ENCODE data around the gene BLTP2.

Gene BLTP2

GRCh38 chr17:28644787-28645575 lies at the start of gene BLTP2:
BLTP2 (minus strand) TSS chr17:28645158; CDS start chr17:28645056, 102 bp downstream.
- CTCF ChIA-PET: interaction anchor here (0.6 to 3.6 kb wide), 25 partner anchors 10 to 310 kb away, joined by 3 to 42 read pairs (median 4); partner anchors contain the start of genes SDF2, SUPT6H and TLCD1
- POLR2A ChIA-PET: interaction anchor here (0.6 to 5.1 kb wide), 27 partner anchors 10 to 310 kb away, joined by 3 to 56 read pairs (median 4); partner anchors contain the start of genes IFT20, NEK8, PIGS and PROCA1
- Histone ChIP-seq H3K27ac (ENCODE audit: extremely low read depth, low read depth, low read length) (peak within 1 kb of the TSS; percentile 55), H3K9me3 (ENCODE audit: control insufficient read depth, insufficient read depth, low read depth, low read length) (no peaks in the 10 kb centered on the region), H3K4me3 (ENCODE audit: low read depth, low read length) (peak within 1 kb of the TSS; percentile 70), H3K4me1 (ENCODE audit: control insufficient read depth, insufficient read depth, low read length) (peaks cover 5% of the 10 kb centered on the region), H3K36me3 (ENCODE audit: control insufficient read depth in 2 of 2, insufficient read depth in 1 of 2, low read length in 2 of 2) (peaks cover 41 to 52% of the 10 kb centered on the region in 2 experiments)
- TF ChIP-seq REST (tag by site-specific recombination; IDR thresholded peaks at IDR 0.05) (no peak), ZNF560 (tag by site-specific recombination; IDR thresholded peaks at IDR 0.05; ENCODE audit: borderline replicate concordance) (no peak), IKZF3 (tag by site-specific recombination; IDR thresholded peaks at IDR 0.05) (no peak), ZNF48 (tag by site-specific recombination; IDR thresholded peaks at IDR 0.05) (no peak), ELK4 (IDR thresholded peaks at IDR 0.05; ENCODE audit: borderline replicate concordance, low read depth, low read length) (no peak; the same call in 1 of the 2 replicates), ATF2 (tag by site-specific recombination; IDR thresholded peaks at IDR 0.05; ENCODE audit: low read depth) (no peak), ZNF544 (tag by site-specific recombination; IDR thresholded peaks at IDR 0.05) (no peak), ZBTB11 (tag by site-specific recombination; conservative IDR thresholded peaks at IDR 0.05; ENCODE audit: low read depth) (peak; percentile 95), ZNF558 (tag by site-specific recombination; IDR thresholded peaks at IDR 0.05) (no peak), ZNF513 (tag by site-specific recombination; IDR thresholded peaks at IDR 0.05) (no peak), YY1 (tag by site-specific recombination; IDR thresholded peaks at IDR 0.05) (peak; percentile 60; the same call in 1 of the 2 replicates), ZNF211 (tag by site-specific recombination; IDR thresholded peaks at IDR 0.05; ENCODE audit: low read depth) (no peak), ZNF768 (tag by site-specific recombination; IDR thresholded peaks at IDR 0.05) (no peak), ZNF664 (tag by site-specific recombination; IDR thresholded peaks at IDR 0.05) (no peak), HOXD13 (CRISPR knock-in tag; IDR thresholded peaks at IDR 0.05; ENCODE audit: borderline replicate concordance) (no peak), ZNF362 (tag by site-specific recombination; IDR thresholded peaks at IDR 0.05) (no peak), RBAK (tag by site-specific recombination; IDR thresholded peaks at IDR 0.05) (no peak), ZNF132 (tag by site-specific recombination; IDR thresholded peaks at IDR 0.05; ENCODE audit: borderline replicate concordance) (no peak), ZNF341 (tag by site-specific recombination; IDR thresholded peaks at IDR 0.05; ENCODE audit: low read depth) (peak; percentile 78), ZNF223 (tag by site-specific recombination; IDR thresholded peaks at IDR 0.05) (no peak), ZNF658 (tag by site-specific recombination; IDR thresholded peaks at IDR 0.05) (no peak), ZNF37A (tag by site-specific recombination; IDR thresholded peaks at IDR 0.05) (no peak), ZNF274 (IDR thresholded peaks at IDR 0.05; ENCODE audit: low read length) (no peak), ZNF274 (tag by site-specific recombination; IDR thresholded peaks at IDR 0.05; ENCODE audit: borderline replicate concordance) (no peak), ZNF600 (tag by site-specific recombination; IDR thresholded peaks at IDR 0.05) (no peak), KLF16 (tag by site-specific recombination; IDR thresholded peaks at IDR 0.05) (no peak)
